Stomach (tissue), 9 donors: ENCODE data around the gene PPP1R14C. TPM values are rescaled to one million over a fixed set of nuclear protein-coding genes. Genes with fewer than 3 reads are reported as not detected.

Experiments
- DNase-seq, 2 donors: peaks; one replicate each; pipeline versions ENCODE4 v3.0.0 to v3.0.0-alpha.2; 2013 to 2019
- H3K27ac ChIP-seq, 5 donors: fragments of 200-600 bp in 4 of 5; sonication (generic) in 4 of 5; one replicate each; pipeline ENCODE4 v1.5.1; 2013 to 2019; ENCODE audit warnings: mild to moderate bottlenecking in 1 of 5, moderate library complexity in 1 of 5
- H3K27me3 ChIP-seq, 3 donors: fragments of 200-600 bp; sonication (generic); one replicate each; pipeline ENCODE4 v1.5.1; 2017 to 2019; ENCODE audit warnings: mixed run types in 1 of 3
- H3K36me3 ChIP-seq, 4 donors: fragments of 200-600 bp; sonication (generic); 1 replicate in 3 of 4; 2 replicates in 1 of 4; pipeline ENCODE4 v1.5.1; 2016 to 2019
- H3K4me1 ChIP-seq, 4 donors: fragments of 200-600 bp; sonication (generic); one replicate each; pipeline ENCODE4 v1.5.1; 2016 to 2019
- H3K4me3 ChIP-seq, 4 donors: fragments of 200-600 bp; sonication (generic) in 3 of 4; one replicate each; pipeline ENCODE4 v1.5.1; 2016 to 2019; ENCODE audit warnings: mild to moderate bottlenecking in 1 of 4
- H3K9me3 ChIP-seq, 4 donors: fragments of 200-600 bp; sonication (generic); one replicate each; pipeline ENCODE4 v1.5.1; 2016 to 2019
- CTCF ChIP-seq, 7 experiments: fragments of 450-650 bp in 4 of 7; fragments of 200-600 bp in 3 of 7; sonication (generic) in 3 of 7; IDR thresholded peaks; one replicate each; pipeline ENCODE4 v1.5.1; 2016 to 2019; ENCODE audit warnings: antibody characterized with exemption in 7 of 7, control low read depth in 2 of 7, mild to moderate bottlenecking in 1 of 7
- EP300 ChIP-seq: sonication (generic); formaldehyde crosslinking; IDR thresholded peaks from one replicate; pipeline ENCODE4 v1.6.1; 2017; ENCODE audit warnings: antibody characterized with exemption
- POLR2A ChIP-seq, 4 donors: fragments of 450-650 bp; IDR thresholded peaks; one replicate each; pipeline ENCODE4 v1.6.1; 2016; ENCODE audit warnings: antibody characterized with exemption in 4 of 4, control low read depth in 2 of 4, mild to moderate bottlenecking in 1 of 4, moderate library complexity in 1 of 4
- POLR2AphosphoS5 ChIP-seq, 3 donors: sonication (generic); formaldehyde crosslinking; IDR thresholded peaks; one replicate each; pipeline ENCODE4 v1.6.1; 2016; ENCODE audit warnings: antibody characterized with exemption in 3 of 3
- WGBS, 5 donors: extraction: QIAGEN DNeasy Blood & Tissue Kit in 3 of 5; methylation state at CpG; one replicate each; pipeline versions ENCODE4 v1.1.5 to v1.1.7; 2013 to 2018; 5-methylcytosine and 5-hydroxymethylcytosine counted together
- intact Hi-C: fragments of 100-400 bp; cut with DNase I; formaldehyde crosslinking; loops from one replicate; pipeline ENCODE4 v1.15.1; 2023; ENCODE audit warnings: low total_unique reads
- polyA plus RNA-seq, 3 donors: library from polyadenylated mRNA; stranded (reverse); fragments of 200-250 nt; gene quantifications; one replicate each; pipeline ENCODE4 v1.2.3, GENCODE V29; 2013
- total RNA-seq, 5 donors: library from RNA; depleted of rRNA; stranded (reverse); fragments of >200 nt; gene quantifications; one replicate each; pipeline versions ENCODE4 v1.1.0 to v1.2.3, GENCODE V29; 2014 to 2016
- donor health status: healthy with polysubstance abuse.
- donor health status: Bipolar disorder and iron deficiency.
- donor health status: healthy.

Gene PPP1R14C
- total and polyA plus RNA-seq, 8 donors: 0.25 to 13.8 (median 4.1) TPM; not detected in 3

GRCh38 chr6:150138638-150139037 is 4.2 kb upstream of the PPP1R14C start:
- Histone ChIP-seq H3K4me1 (peaks cover 16 to 19% (median 17%) of the 10 kb centered on the region in 4 donors), H3K4me3 (no peak overlapping the region), H3K27ac (no peak overlapping the region), H3K36me3 (no peaks in the 10 kb centered on the region), H3K9me3 (peaks cover 0 to 5% (median 0%) of the 10 kb centered on the region in 4 donors), H3K27me3 (peaks cover 21 to 45% (median 31%) of the 10 kb centered on the region in 3 donors)
- no peak for DNase-seq
- intact Hi-C loops: no loop called here
- 44 to 57% (median 46%) methylated on average over 7 of the region's 7 CpGs for WGBS, 5 donors
- TF ChIP-seq POLR2AphosphoS5 (IDR thresholded peaks at IDR 0.05) (no peak), CTCF (IDR thresholded peaks at IDR 0.05) (no peak), POLR2A (IDR thresholded peaks at IDR 0.05) (no peak)

GRCh38 chr6:150139533-150139932 is 3.3 kb upstream of the PPP1R14C start:
- peaks cover 0 to 5% (median 0%) of the 10 kb centered on the region in 4 donors for H3K9me3 ChIP-seq
- TF ChIP-seq CTCF (IDR thresholded peaks at IDR 0.05) (no peak), POLR2AphosphoS5 (IDR thresholded peaks at IDR 0.05) (no peak), POLR2A (IDR thresholded peaks at IDR 0.05) (no peak), EP300 (no peak)
- intact Hi-C loops: no loop called here
- no peak for DNase-seq
- H3K36me3 ChIP-seq: no peaks in the 10 kb centered on the region
- H3K4me3 ChIP-seq: no peak overlapping the region
- H3K27me3 ChIP-seq: peaks cover 27 to 54% (median 40%) of the 10 kb centered on the region in 3 donors
- 42 to 67% (median 55%) methylated on average over 3 of the region's 3 CpGs for WGBS, 5 donors
- H3K4me1 ChIP-seq: peaks cover 19 to 23% (median 22%) of the 10 kb centered on the region in 4 donors
- H3K27ac ChIP-seq: no peak overlapping the region

- WGBS, 5 donors: 67 to 86% (median 82%) methylated on average over 6 of the region's 6 CpGs
- Histone ChIP-seq H3K4me3 (no peak overlapping the region), H3K27ac (no peak overlapping the region), H3K4me1 (peaks cover 19 to 23% (median 22%) of the 10 kb centered on the region in 4 donors), H3K27me3 (peaks cover 27 to 63% (median 46%) of the 10 kb centered on the region in 3 donors), H3K9me3 (peaks cover 0 to 5% (median 0%) of the 10 kb centered on the region in 4 donors), H3K36me3 (no peaks in the 10 kb centered on the region)
- DNase-seq: no peak
- TF ChIP-seq POLR2A (IDR thresholded peaks at IDR 0.05) (no peak), EP300 (no peak), CTCF (IDR thresholded peaks at IDR 0.05) (no peak)
- intact Hi-C loops: no loop called here
Measured at GRCh38 chr6:150140236-150140969, 2.4 kb upstream of the PPP1R14C start.

- intact Hi-C loops: no loop called here
- Histone ChIP-seq H3K9me3 (no peaks in the 10 kb centered on the region), H3K27me3 (peaks cover 27 to 77% (median 60%) of the 10 kb centered on the region in 3 donors), H3K36me3 (no peaks in the 10 kb centered on the region), H3K4me1 (peaks cover 19 to 23% (median 22%) of the 10 kb centered on the region in 4 donors), H3K27ac (no peak overlapping the region), H3K4me3 (peak overlapping the region; percentile 38 to 57 (median 45))
- 2 to 6% (median 4%) methylated on average over 21 to 25 of the region's 25 CpGs for WGBS, 5 donors
- no peak for DNase-seq
- TF ChIP-seq POLR2A (IDR thresholded peaks at IDR 0.05) (no peak), EP300 (no peak), POLR2AphosphoS5 (IDR thresholded peaks at IDR 0.05) (no peak), CTCF (IDR thresholded peaks at IDR 0.05) (no peak)
Measured at GRCh38 chr6:150142097-150142669, 661 bp upstream of the PPP1R14C start.
